K562 (cell line): Measurements from ENCODE around the gene ST7. TPM values are rescaled to one million over a fixed set of nuclear protein-coding genes. Genes with fewer than 3 reads are reported as not detected.
A peak's percentile ranks its signal among the peaks of the same experiment; 100 is the strongest.

Source experiments
- ARID3B ChIP-seq: fragments of 250-450 bp; sonication (Bioruptor Pico); IDR thresholded peaks from 2 replicates; pipeline ENCODE4 v1.4.0; 2020; ENCODE audit warnings: borderline replicate concordance
- ATF3 ChIP-seq, 2 experiments: fragments of 450-650 bp in 1 of 2; sonication (generic) in 1 of 2; formaldehyde crosslinking in 1 of 2; IDR thresholded peaks in 1 of 2; conservative IDR thresholded peaks in 1 of 2; 2 replicates each; pipeline versions ENCODE4 v1.6.1 to v1.8.1; 2016 to 2023; ENCODE audit warnings: mild to moderate bottlenecking in 2 of 2, moderate library complexity in 2 of 2, inconsistent platforms in 1 of 2, missing genetic modification reagents in 1 of 2
- CBX3 ChIP-seq, 2 experiments: IDR thresholded peaks; 1 replicate in 1 of 2; 2 replicates in 1 of 2; pipeline ENCODE4 v1.6.1; 2012; ENCODE audit warnings: inconsistent platforms in 2 of 2, low read length in 2 of 2, borderline replicate concordance in 1 of 2, control low read depth in 1 of 2
- CREB1 ChIP-seq, 2 experiments: sonication (generic) in 1 of 2; formaldehyde crosslinking in 1 of 2; IDR thresholded peaks; 2 replicates each; pipeline versions ENCODE4 v1.6.1 to v1.8.0; 2012 to 2022; ENCODE audit warnings: inconsistent platforms in 1 of 2, mild to moderate bottlenecking in 1 of 2, missing genetic modification reagents in 1 of 2, moderate library complexity in 1 of 2
- FUS ChIP-seq: fragments of 200-400 bp; formaldehyde crosslinking; optimal IDR thresholded peaks from 2 replicates; pipeline ENCODE3; 2017; ENCODE audit warnings: low read depth, low read length
- HDAC3 ChIP-seq: fragments of 450-650 bp; IDR thresholded peaks from 2 replicates; pipeline ENCODE4 v1.6.1; 2018; ENCODE audit warnings: borderline replicate concordance, mild to moderate bottlenecking, moderate library complexity; ENCODE audit not compliant: partially characterized antibody
- HIVEP1 ChIP-seq: fragments of 250-450 bp; sonication (Bioruptor Pico); IDR thresholded peaks from 2 replicates; pipeline ENCODE4 v1.4.0; 2020; ENCODE audit warnings: mild to moderate bottlenecking
- KDM5B ChIP-seq: fragments of 200-600 bp; sonication (generic); IDR thresholded peaks from 2 replicates; pipeline ENCODE4 v1.6.1; 2012; ENCODE audit warnings: low read depth, mild to moderate bottlenecking, moderate library complexity, low read length, control low read depth, inconsistent platforms; ENCODE audit not compliant: insufficient replicate concordance
- KLF6 ChIP-seq: fragments of 250-450 bp; sonication (Bioruptor Pico); IDR thresholded peaks from 2 replicates; pipeline ENCODE4 v1.4.0; 2020; ENCODE audit warnings: mild to moderate bottlenecking, moderate library complexity, borderline replicate concordance
- L3MBTL2 ChIP-seq: fragments of 450-650 bp; IDR thresholded peaks from 2 replicates; pipeline ENCODE4 v1.6.1; 2016; ENCODE audit warnings: mild to moderate bottlenecking, moderate library complexity
- MXD1 ChIP-seq: fragments of 250-450 bp; sonication (Bioruptor Pico); IDR thresholded peaks from 2 replicates; pipeline ENCODE4 v1.8.0; 2021; ENCODE audit warnings: borderline replicate concordance, mild to moderate bottlenecking, moderate library complexity; ENCODE audit not compliant: poor library complexity, severe bottlenecking
- POLR2G ChIP-seq: fragments of 200-400 bp; formaldehyde crosslinking; IDR thresholded peaks from 2 replicates; pipeline ENCODE4 v1.6.1; 2017; ENCODE audit warnings: low read depth, mild to moderate bottlenecking, antibody characterized with exemption, low read length, moderate library complexity
- PYGO2 ChIP-seq: fragments of 450-650 bp; IDR thresholded peaks from 2 replicates; pipeline ENCODE4 v1.6.1; 2016; ENCODE audit warnings: mild to moderate bottlenecking, missing genetic modification characterization, moderate library complexity, missing compliant biosample characterization
- RAD51 ChIP-seq: fragments of 450-650 bp; IDR thresholded peaks from 2 replicates; pipeline ENCODE4 v1.7.1; 2016; ENCODE audit warnings: low read depth, mild to moderate bottlenecking, borderline replicate concordance
- RB1 ChIP-seq: fragments of 450-650 bp; IDR thresholded peaks from 2 replicates; pipeline ENCODE4 v1.6.1; 2017; ENCODE audit warnings: low read depth, mild to moderate bottlenecking
- SP1 ChIP-seq: sonication (generic); formaldehyde crosslinking; IDR thresholded peaks from 2 replicates; pipeline ENCODE4 v1.8.1; 2022; ENCODE audit warnings: mild to moderate bottlenecking, missing genetic modification reagents
- SRF ChIP-seq, 2 experiments: fragments of 250-450, 450-650 bp in 1 of 2; sonication (Bioruptor Pico) in 1 of 2; sonication (generic) in 1 of 2; formaldehyde crosslinking; IDR thresholded peaks; 2 replicates each; pipeline versions ENCODE4 v1.5.0 to v1.5.1; 2020 to 2022; ENCODE audit warnings: mild to moderate bottlenecking in 1 of 2, missing genetic modification reagents in 1 of 2
- TAF1 ChIP-seq: IDR thresholded peaks from 2 replicates; pipeline ENCODE4 v1.6.1; 2011; ENCODE audit warnings: mild to moderate bottlenecking, low read length, moderate library complexity; ENCODE audit not compliant: insufficient read depth, control insufficient read depth, severe bottlenecking; ENCODE audit errors: extremely low read depth
- U2AF2 ChIP-seq: fragments of 200-400 bp; formaldehyde crosslinking; optimal IDR thresholded peaks from 2 replicates; pipeline ENCODE3; 2017; ENCODE audit warnings: low read depth, mild to moderate bottlenecking, low read length
- ZKSCAN1 ChIP-seq: fragments of 150-350 bp; IDR thresholded peaks from 2 replicates; pipeline ENCODE4 v1.6.1; 2016; ENCODE audit warnings: low read depth, low read length
- ZKSCAN3 ChIP-seq: fragments of 250-450 bp; sonication (Bioruptor Pico); IDR thresholded peaks from 2 replicates; pipeline ENCODE4 v1.4.0; 2020
- ZNF12 ChIP-seq: sonication (generic); formaldehyde crosslinking; IDR thresholded peaks from 2 replicates; pipeline ENCODE4 v1.4.0; 2020; ENCODE audit warnings: mild to moderate bottlenecking, missing genetic modification reagents
- ZNF76 ChIP-seq: fragments of 250-450 bp; sonication (Bioruptor Pico); IDR thresholded peaks from 2 replicates; pipeline ENCODE4 v1.4.0; 2020; ENCODE audit warnings: mild to moderate bottlenecking, moderate library complexity, borderline replicate concordance
- ZNF764 ChIP-seq: fragments of 250-450 bp; sonication (Bioruptor Pico); IDR thresholded peaks from 2 replicates; pipeline ENCODE4 v1.4.0; 2020; ENCODE audit warnings: low read depth, mild to moderate bottlenecking, moderate library complexity
- ZNF780A ChIP-seq: fragments of 250-450 bp; sonication (Bioruptor Pico); IDR thresholded peaks from 2 replicates; pipeline ENCODE4 v1.5.0; 2021; ENCODE audit warnings: mild to moderate bottlenecking
- polyA plus RNA-seq, 8 experiments: library from polyadenylated mRNA; depleted of rRNA in 4 of 8; stranded (reverse) in 5 of 8; unstranded in 3 of 8; fragments of >200 nt; fragmentation: Nextera tagmentation in 2 of 8; fragmentation: Illumina TruSeq in 1 of 8; extraction: Ambion mirVana in 2 of 8; extraction: Trizol in 1 of 8; gene quantifications; 2 replicates each; pipeline versions ENCODE4 v1.2.1 to v1.2.3, GENCODE V29; 2011 to 2014; ENCODE audit warnings: inconsistent platforms in 1 of 8, missing spikeins in 1 of 8
- total RNA-seq, 7 experiments: library from RNA; depleted of rRNA in 6 of 7; stranded (reverse); fragments of >200 nt in 6 of 7; fragmentation: Illumina TruSeq in 2 of 7; extraction: Trizol in 2 of 7; gene quantifications; 2 replicates each; pipeline versions ENCODE4 v1.2.1 to v1.2.3, GENCODE V29; 2011 to 2021; ENCODE audit warnings: low replicate concordance in 1 of 7

Gene ST7
- total and polyA plus RNA-seq, 9 of the 15 experiments (the other 6 are each of a cell fraction or from before 2014, with no cell fraction given), result 23.9 to 56.3 (median 36.9) TPM

- no peak for TF ChIP-seq ARID3B (CRISPR knock-in tag)
- TF ChIP-seq ZKSCAN3 (CRISPR knock-in tag), result no peak
- TF ChIP-seq CREB1 (IDR thresholded peaks at IDR 0.05), result no peak
- TF ChIP-seq CREB1 (CRISPR knock-in tag; IDR thresholded peaks at IDR 0.05), result no peak
- no peak for TF ChIP-seq RAD51
- no peak for TF ChIP-seq PYGO2 (tag)
- TF ChIP-seq CBX3 (IDR thresholded peaks at IDR 0.05; ENCODE audit: borderline replicate concordance in 1 of 2, low read length in 2 of 2), result no peak
- no peak for TF ChIP-seq ZNF12 (CRISPR knock-in tag)
- no peak for TF ChIP-seq SP1 (CRISPR knock-in tag)
- TF ChIP-seq L3MBTL2, result peak; percentile 83
- TF ChIP-seq ZKSCAN1, result no peak
- TF ChIP-seq TAF1, result no peak
- no peak for TF ChIP-seq KLF6 (CRISPR knock-in tag)
- TF ChIP-seq FUS, result no peak
- TF ChIP-seq ATF3 (IDR thresholded peaks at IDR 0.05), result no peak
- no peak for TF ChIP-seq ATF3 (CRISPR knock-in tag; conservative IDR thresholded peaks at IDR 0.05)
- TF ChIP-seq MXD1 (CRISPR knock-in tag), result no peak
- TF ChIP-seq HIVEP1 (CRISPR knock-in tag), result no peak
- no peak for TF ChIP-seq U2AF2
- TF ChIP-seq KDM5B, result no peak
- TF ChIP-seq SRF (CRISPR knock-in tag; IDR thresholded peaks at IDR 0.05), result peak in 1 of 2 experiments; percentile 46; a peak in 1 of 4 replicates
- TF ChIP-seq POLR2G, result no peak
- TF ChIP-seq ZNF780A (CRISPR knock-in tag), result no peak
- TF ChIP-seq RB1, result no peak
- TF ChIP-seq HDAC3, result no peak
- TF ChIP-seq ZNF764 (CRISPR knock-in tag), result no peak
- TF ChIP-seq ZNF76 (CRISPR knock-in tag), result no peak
Observed at GRCh38 chr7:117045927-117046710, 92.8 kb downstream of the ST7 start (continued).
